Sigmoid colon (tissue), 7 donors: ENCODE results near the gene TMEFF2. TPM values are rescaled to one million over a fixed set of nuclear protein-coding genes. Genes with fewer than 3 reads are reported as not detected.

ENCODE experiments used
- DNase-seq: peaks from one replicate; pipeline ENCODE4 v3.0.0-alpha.2; 2019
- H3K27ac ChIP-seq, 4 donors: fragments of 200-600 bp; sonication (generic); one replicate each; pipeline ENCODE4 v1.5.1; 2016 to 2019; ENCODE audit warnings: mild to moderate bottlenecking in 1 of 4
- H3K27me3 ChIP-seq, 3 donors: fragments of 200-600 bp; sonication (generic); one replicate each; pipeline ENCODE4 v1.5.1; 2019; ENCODE audit warnings: mild to moderate bottlenecking in 1 of 3
- H3K36me3 ChIP-seq, 4 donors: fragments of 200-600 bp; sonication (generic); one replicate each; pipeline ENCODE4 v1.5.1; 2016 to 2019
- H3K4me1 ChIP-seq, 4 donors: fragments of 200-600 bp; sonication (generic); one replicate each; pipeline ENCODE4 v1.5.1; 2017 to 2019
- H3K4me3 ChIP-seq, 4 donors: fragments of 200-600 bp; sonication (generic); one replicate each; pipeline ENCODE4 v1.5.1; 2017 to 2019; ENCODE audit warnings: mild to moderate bottlenecking in 2 of 4, moderate library complexity in 1 of 4
- H3K9me3 ChIP-seq, 4 donors: fragments of 200-600 bp in 3 of 4; sonication (generic) in 3 of 4; one replicate each; pipeline versions ENCODE4 v1.5.1 to v1.6.1; 2013 to 2019
- EP300 ChIP-seq, 4 donors: sonication (generic); formaldehyde crosslinking; IDR thresholded peaks; one replicate each; pipeline ENCODE4 v1.6.1; 2017; ENCODE audit warnings: antibody characterized with exemption in 4 of 4
- POLR2A ChIP-seq, 2 donors: fragments of 450-650 bp; IDR thresholded peaks; one replicate each; pipeline ENCODE4 v1.6.1; 2016; ENCODE audit warnings: antibody characterized with exemption in 2 of 2, mild to moderate bottlenecking in 2 of 2, moderate library complexity in 2 of 2
- POLR2AphosphoS5 ChIP-seq, 4 donors: sonication (generic); formaldehyde crosslinking; IDR thresholded peaks; one replicate each; pipeline ENCODE4 v1.6.1; 2017; ENCODE audit warnings: antibody characterized with exemption in 4 of 4
- WGBS, 2 donors: extraction: QIAGEN DNeasy Blood & Tissue Kit; methylation state at CpG; one replicate each; pipeline ENCODE4 v1.1.7; 2013; 5-methylcytosine and 5-hydroxymethylcytosine counted together
- intact Hi-C: fragments of 100-400 bp; cut with DNase I; formaldehyde crosslinking; loops from one replicate; pipeline ENCODE4 v1.15.1; 2023
- polyA plus RNA-seq, 3 donors: library from polyadenylated mRNA; stranded (reverse); fragments of 200-250 nt; gene quantifications; one replicate each; pipeline ENCODE4 v1.2.3, GENCODE V29; 2013
- total RNA-seq, 4 donors: library from RNA; depleted of rRNA; stranded (reverse); fragments of >200 nt; gene quantifications; one replicate each; pipeline ENCODE4 v1.1.0, GENCODE V29; 2016
- TF ChIP-seq, protein P1 (sequence below), 4 experiments: fragments of 450-650 bp in 3 of 4; fragments of 200-600 bp in 1 of 4; IDR thresholded peaks; one replicate each; pipeline ENCODE4 v1.5.1; 2016 to 2019; ENCODE audit warnings: antibody characterized with exemption in 4 of 4, mild to moderate bottlenecking in 3 of 4, moderate library complexity in 2 of 4
- donor health status: healthy with polysubstance abuse.
- donor health status: Bipolar disorder and iron deficiency.
- donor health status: healthy.

TMEFF2 gene, protein sequence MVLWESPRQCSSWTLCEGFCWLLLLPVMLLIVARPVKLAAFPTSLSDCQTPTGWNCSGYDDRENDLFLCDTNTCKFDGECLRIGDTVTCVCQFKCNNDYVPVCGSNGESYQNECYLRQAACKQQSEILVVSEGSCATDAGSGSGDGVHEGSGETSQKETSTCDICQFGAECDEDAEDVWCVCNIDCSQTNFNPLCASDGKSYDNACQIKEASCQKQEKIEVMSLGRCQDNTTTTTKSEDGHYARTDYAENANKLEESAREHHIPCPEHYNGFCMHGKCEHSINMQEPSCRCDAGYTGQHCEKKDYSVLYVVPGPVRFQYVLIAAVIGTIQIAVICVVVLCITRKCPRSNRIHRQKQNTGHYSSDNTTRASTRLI
- 1 to 10 TPM in 1 of 4 donors, under 1 TPM in 3; 0.16 to 1.4 (median 0.32) TPM for total RNA-seq
- polyA plus RNA-seq = under 1 TPM in 2 of 3 donors, not detected in 1; 0.16 to 0.60 TPM

DNA sequence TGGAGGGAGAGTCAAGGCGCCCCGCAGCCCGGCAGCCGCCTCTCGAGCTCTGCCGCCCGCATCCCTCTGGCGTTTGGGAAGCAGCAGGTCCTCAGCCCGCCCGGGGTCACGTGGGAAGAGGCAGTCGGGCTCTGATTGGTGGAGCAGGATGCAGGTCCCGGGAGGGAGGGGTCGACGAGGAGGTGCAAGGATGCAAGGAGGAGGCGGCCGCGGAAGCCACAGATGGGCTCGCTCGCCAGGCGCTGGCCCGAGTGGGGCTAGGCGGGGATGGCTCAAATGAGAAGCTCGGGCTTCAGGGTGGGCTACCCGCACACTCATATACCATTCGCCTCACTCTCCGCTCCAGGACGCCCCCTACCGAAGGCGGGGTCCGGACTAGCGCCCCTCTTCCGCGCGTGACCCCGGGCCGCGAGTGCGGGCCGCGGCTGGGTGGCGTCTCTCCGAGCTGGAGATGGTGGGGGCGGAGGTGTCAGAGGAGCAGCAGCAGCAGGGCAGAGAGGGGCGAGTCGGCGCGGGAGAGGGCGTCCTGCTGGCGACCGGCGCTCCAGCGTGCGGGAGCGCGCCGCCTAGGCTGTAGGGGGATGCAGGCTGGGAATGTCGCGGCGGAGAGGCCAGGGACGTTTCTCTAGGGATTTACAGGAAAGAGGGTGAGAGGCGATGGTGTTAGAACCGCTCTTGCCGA is at the start of gene TMEFF2:
Gene TMEFF2 (minus strand): TSS at position 68 of the 682 bp plus-strand sequence. CDS start 409 bp downstream, outside the sequence.
- Histone ChIP-seq H3K4me1 (peaks cover 0 to 36% (median 29%) of the 10 kb centered on the region in 4 donors), H3K4me3 (peak within 1 kb of the TSS; percentile 18 to 48 (median 44)), H3K27ac (no peak within 1 kb of the TSS), H3K27me3 (peaks cover 43 to 78% (median 62%) of the 10 kb centered on the region in 3 donors), H3K36me3 (no peaks in the 10 kb centered on the region), H3K9me3 (no peaks in the 10 kb centered on the region)
- WGBS, 2 donors = 1 to 6% methylated on average over 64 of the region's 64 CpGs
- peak; percentile 74 for DNase-seq
- intact Hi-C loops = no loop called here
- TF ChIP-seq POLR2AphosphoS5 (IDR thresholded peaks at IDR 0.05) = no peak
- TF ChIP-seq EP300 (IDR thresholded peaks at IDR 0.05) = no peak
- TF ChIP-seq, protein P1, sequence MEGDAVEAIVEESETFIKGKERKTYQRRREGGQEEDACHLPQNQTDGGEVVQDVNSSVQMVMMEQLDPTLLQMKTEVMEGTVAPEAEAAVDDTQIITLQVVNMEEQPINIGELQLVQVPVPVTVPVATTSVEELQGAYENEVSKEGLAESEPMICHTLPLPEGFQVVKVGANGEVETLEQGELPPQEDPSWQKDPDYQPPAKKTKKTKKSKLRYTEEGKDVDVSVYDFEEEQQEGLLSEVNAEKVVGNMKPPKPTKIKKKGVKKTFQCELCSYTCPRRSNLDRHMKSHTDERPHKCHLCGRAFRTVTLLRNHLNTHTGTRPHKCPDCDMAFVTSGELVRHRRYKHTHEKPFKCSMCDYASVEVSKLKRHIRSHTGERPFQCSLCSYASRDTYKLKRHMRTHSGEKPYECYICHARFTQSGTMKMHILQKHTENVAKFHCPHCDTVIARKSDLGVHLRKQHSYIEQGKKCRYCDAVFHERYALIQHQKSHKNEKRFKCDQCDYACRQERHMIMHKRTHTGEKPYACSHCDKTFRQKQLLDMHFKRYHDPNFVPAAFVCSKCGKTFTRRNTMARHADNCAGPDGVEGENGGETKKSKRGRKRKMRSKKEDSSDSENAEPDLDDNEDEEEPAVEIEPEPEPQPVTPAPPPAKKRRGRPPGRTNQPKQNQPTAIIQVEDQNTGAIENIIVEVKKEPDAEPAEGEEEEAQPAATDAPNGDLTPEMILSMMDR (IDR thresholded peaks at IDR 0.05) = no peak
- TF ChIP-seq POLR2A (IDR thresholded peaks at IDR 0.05) = no peak

GRCh38 chr2:192243488-192243887 is 48.8 kb upstream of the TMEFF2 start:
- Histone ChIP-seq H3K4me1 (no peaks in the 10 kb centered on the region), H3K4me3 (no peak overlapping the region), H3K36me3 (no peaks in the 10 kb centered on the region), H3K27me3 (no peaks in the 10 kb centered on the region), H3K9me3 (no peaks in the 10 kb centered on the region), H3K27ac (no peak overlapping the region)
- WGBS, 2 donors = 65 to 85% methylated on average over 2 of the region's 2 CpGs
- TF ChIP-seq POLR2A (IDR thresholded peaks at IDR 0.05) (no peak), EP300 (IDR thresholded peaks at IDR 0.05) (no peak), POLR2AphosphoS5 (IDR thresholded peaks at IDR 0.05) (no peak)
- TF ChIP-seq, protein P1 (IDR thresholded peaks at IDR 0.05) = no peak
- intact Hi-C loops = no loop called here
- DNase-seq = no peak

DNA sequence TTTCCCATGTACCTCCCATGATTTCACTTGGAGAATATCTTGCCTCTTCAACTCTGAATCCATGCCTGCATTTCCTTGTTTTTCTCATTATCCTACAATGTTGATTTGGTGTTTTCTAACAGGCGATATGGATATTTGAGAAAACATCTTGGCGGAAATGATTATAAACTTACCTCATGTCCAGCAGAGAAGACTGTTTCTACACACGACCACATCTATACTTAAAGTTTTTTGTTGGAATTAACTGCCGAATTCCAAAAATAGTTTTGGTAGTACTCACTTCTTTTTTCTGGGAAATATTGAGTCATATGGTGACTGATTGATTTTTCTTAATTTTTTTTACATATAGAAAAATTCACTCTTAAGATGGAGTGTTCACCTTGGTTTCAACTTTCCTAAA is 41.4 kb upstream of the TMEFF2 start:
- H3K27me3 ChIP-seq = no peaks in the 10 kb centered on the region
- H3K4me3 ChIP-seq = no peak overlapping the region
- no peaks in the 10 kb centered on the region for H3K4me1 ChIP-seq
- DNase-seq = no peak
- TF ChIP-seq, protein P1 (IDR thresholded peaks at IDR 0.05) = no peak
- TF ChIP-seq POLR2AphosphoS5 (IDR thresholded peaks at IDR 0.05) (no peak), EP300 (IDR thresholded peaks at IDR 0.05) (no peak), POLR2A (IDR thresholded peaks at IDR 0.05) (no peak)
- H3K36me3 ChIP-seq = no peaks in the 10 kb centered on the region
- no peak overlapping the region for H3K27ac ChIP-seq
- WGBS, 2 donors = 73 to 77% methylated on average over 4 of the region's 4 CpGs
- no peaks in the 10 kb centered on the region for H3K9me3 ChIP-seq
- intact Hi-C loops = no loop called here

DNA sequence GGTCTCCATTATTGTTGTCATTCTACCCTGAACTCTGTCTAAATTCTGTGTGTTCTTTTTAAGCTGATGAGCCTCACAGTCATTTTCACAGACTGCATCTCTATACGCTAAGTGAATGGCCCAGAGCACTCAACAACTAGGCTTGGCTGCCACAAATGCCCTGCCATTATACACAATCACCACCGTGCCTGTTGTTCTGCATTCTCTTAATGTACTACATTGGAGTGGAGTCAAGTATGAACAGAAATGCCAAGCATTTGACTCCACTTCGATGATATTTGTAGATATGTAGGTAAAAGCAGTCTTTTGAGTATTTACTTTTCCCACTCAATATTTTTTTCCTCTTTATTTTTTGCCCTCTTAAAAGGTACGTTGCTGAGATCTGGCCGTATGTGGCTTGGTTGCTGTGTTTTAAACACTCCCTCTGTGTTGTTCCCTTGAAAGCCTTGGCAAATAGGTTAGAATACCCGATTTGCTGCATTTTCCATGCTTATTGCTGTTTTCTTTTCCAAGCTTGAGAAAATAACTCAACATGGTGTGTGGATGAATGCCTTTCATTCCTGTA is 36.2 kb upstream of the TMEFF2 start:
- TF ChIP-seq POLR2A (IDR thresholded peaks at IDR 0.05) (no peak), EP300 (IDR thresholded peaks at IDR 0.05) (no peak)
- TF ChIP-seq, protein P1 (IDR thresholded peaks at IDR 0.05) = no peak
- Histone ChIP-seq H3K4me3 (no peak overlapping the region), H3K36me3 (no peaks in the 10 kb centered on the region), H3K4me1 (no peaks in the 10 kb centered on the region), H3K9me3 (no peaks in the 10 kb centered on the region), H3K27ac (no peak overlapping the region), H3K27me3 (no peaks in the 10 kb centered on the region)
- DNase-seq = no peak
- intact Hi-C loops = no loop called here
- 68 to 80% methylated on average over 6 of the region's 6 CpGs for WGBS, 2 donors
